GM18526 (cell line): ENCODE measurements around the gene RMND5A.

Experiments
- POLR2A ChIP-seq: IDR thresholded peaks from 3 replicates; pipeline ENCODE4 v1.6.1; 2011; ENCODE audit not compliant: insufficient read length; ENCODE audit errors: extremely low read depth

RMND5A gene

DNA sequence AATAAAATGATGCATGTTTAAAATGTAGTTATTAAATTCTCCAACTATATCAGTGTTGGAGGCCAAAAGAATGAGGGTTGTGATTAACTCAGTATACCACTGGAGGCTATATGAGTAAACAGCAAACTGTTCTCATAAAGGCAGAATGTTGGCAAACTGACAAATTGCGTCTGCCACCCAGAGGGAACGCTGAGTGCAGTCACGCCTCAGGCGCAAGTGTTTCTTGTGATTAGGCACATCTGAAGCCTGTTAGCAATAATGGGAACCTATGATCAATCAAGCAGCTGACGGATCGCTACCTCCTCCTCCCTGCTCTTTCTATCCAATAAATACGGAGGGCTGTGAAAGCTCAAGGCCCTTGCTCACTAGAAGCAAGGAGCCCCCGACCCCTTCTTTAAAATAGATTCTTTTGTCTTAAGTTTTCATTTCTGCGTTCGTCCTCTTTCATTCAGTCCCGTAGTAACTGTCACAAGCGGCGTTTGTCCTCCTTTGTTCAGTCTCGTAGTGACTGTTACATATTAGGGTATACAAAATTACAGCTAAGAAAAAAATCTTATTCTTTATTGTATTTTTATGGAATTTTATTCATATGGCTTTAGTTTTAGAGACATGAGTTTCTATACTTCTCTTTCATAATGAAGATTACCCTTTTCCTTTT, 16.3 kb upstream of the RMND5A start:
- no peak for TF ChIP-seq POLR2A

DNA sequence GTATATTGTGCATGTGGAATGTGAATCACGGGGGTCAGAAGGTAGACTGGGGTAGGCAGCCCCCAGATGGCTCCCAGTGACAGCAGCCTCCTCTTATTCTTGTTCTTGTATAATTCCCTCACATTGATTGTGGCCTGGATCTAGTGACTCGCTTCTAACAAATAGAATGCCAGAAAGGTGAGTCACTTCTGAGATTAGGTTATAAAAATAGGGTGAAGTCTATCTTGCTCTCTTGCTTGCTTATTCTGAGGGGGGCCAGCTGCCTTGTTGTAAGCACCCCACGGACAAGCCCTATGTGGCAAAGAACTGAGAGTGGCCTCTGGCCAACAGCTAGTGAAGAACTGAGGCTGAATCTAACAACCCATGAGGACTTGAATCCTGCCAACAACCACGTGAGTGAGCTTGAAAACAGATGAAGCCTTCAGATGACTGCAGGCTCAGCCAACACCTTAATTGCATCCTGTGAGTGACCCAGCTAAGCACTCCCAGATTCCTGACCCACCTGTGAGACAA, 15.6 kb upstream of the RMND5A start:
- TF ChIP-seq POLR2A, result no peak

DNA sequence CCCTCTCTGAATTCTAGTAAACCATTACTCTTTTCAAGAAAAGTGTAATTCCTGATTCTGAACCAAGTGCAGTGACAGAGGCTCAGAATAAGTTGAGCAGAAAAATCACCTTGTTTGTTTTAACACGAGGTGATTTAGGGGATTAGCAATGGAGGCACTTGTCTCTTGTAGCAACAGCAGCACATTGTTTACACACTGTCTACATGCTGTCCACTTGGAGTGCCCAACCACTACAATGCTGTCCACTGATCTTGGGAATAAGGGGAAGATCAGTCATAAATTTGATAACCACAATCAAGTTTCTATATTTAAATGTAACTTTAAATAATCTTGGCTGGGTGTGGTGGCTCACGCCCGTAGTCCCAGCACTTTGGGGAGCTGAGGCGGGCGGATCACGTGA, 13.9 kb upstream of the RMND5A start:
- TF ChIP-seq POLR2A, result no peak

GRCh38 chr2:86706935-86707334, 13.2 kb upstream of the RMND5A start:
- no peak for TF ChIP-seq POLR2A

- TF ChIP-seq POLR2A, result no peak
These were observed 24.1 kb downstream of the RMND5A start for GRCh38 chr2:86744152-86744551.

- no peak for TF ChIP-seq POLR2A
These were observed 26.8 kb downstream of the RMND5A start for GRCh38 chr2:86746939-86747338.

DNA sequence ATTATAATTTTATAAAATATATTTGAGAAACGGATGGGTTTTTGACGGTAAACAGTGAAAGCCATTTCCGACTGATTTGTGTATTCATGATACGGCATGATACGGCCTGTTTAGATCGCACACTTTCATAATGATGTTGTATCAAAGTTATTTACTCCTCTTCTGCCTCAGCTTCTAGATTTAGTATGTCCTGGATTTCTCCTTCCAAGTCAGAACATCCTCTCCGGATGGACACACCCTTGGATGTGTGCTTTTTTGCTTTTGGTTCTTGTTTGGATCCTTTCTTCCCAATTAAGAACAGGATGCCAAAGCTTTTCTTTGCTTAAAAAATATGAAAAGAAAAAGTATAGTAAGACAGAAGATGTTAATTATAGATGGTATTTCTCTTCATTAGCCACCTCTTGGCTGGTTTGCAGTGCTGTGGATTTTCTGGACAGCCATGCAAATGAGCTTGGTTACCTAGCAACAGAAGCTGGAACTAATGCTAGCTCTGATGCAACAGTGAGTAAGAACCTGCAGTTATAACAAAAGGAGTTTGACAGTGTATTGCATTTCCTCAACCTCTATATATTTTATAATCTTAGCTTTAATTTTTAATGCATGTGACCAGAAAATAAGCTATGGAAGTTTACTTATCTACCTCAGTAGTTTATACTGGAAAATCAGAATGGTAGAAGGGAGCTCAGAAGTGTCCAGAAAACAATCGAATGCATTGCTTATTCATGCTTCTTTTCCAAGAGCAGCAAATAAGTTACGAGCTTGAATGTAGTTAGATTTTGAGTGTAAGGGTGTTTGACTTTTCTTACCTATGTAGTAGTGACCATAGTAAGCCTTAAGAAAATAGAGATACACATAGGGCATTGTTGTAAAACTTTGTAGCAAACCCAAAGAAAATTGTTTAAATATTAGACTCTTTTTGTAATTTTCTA, 27.9 kb downstream of the RMND5A start:
- no peak for TF ChIP-seq POLR2A

DNA sequence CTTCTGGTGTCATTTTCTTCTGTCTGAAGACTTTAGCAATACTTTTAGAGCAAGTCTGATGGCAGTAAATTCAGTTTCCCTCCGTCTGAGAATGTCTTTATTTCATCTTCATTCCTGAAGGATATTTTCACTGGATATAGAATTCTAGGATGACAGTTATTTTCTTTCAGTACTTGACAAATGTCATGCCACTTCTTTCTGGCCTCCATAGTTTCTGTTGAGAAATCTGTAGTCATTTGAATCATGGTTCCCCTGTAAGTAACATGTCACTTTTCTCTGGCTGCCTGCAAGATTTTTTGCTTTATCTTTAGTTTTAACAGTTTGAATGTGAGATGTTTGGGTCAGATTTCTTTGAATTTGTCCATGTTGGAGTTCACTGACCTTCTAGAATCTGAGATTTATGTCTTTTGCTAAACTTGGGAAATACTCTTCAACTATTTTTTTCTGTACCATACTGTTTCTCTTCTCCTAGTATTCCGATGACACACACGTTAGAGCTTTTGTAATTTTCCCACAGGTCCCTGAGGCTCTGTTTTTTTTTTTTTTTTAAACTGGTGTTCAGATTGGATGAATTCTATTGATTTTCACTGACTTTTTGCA, 30.2 kb downstream of the RMND5A start:
- TF ChIP-seq POLR2A, result no peak

GRCh38 chr2:86751778-86752177, 31.7 kb downstream of the RMND5A start:
- TF ChIP-seq POLR2A, result no peak

GRCh38 chr2:86752934-86753333, 32.8 kb downstream of the RMND5A start:
- TF ChIP-seq POLR2A, result no peak

DNA sequence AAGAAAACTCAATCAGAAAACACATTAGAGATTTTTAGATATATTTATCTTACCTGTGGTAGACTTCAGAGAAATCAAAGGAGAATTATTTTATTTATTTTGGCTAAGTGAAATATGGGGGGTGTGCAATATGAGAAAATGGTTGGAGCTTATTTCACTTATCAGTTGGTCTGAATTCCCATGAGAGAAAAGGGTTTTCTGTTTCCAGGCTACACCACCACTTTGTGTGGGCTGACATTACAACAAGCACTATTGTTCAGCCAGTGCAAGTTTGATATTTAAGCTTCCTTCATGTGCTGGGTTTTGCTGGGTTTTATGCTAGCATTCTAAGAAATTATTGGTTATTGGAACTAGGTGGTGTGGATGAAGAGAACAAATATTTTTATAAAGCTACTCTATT, 33.5 kb downstream of the RMND5A start:
- TF ChIP-seq POLR2A, result no peak

DNA sequence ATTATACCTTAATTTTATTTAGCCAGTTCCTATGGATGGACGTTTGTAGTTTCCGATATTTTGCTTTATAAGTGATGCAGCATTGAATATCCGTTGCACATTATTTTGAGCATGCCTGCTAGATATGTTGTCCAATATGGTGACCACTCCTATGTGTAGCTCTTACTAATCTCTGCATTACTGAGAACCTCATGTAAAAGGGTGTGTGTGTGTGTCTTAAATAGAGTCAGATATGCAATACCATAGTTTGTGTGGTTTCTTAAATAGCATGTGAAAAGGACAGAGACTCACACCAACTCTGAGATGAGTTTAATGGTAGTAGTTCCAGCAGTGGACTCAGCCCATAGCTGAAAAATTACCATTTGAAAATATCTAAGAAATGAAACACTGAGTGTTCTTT, 38.3 kb downstream of the RMND5A start:
- no peak for TF ChIP-seq POLR2A

- no peak for TF ChIP-seq POLR2A
These were observed 40.3 kb downstream of the RMND5A start for GRCh38 chr2:86760371-86760770.

- TF ChIP-seq POLR2A, result no peak
These were observed 44.7 kb downstream of the RMND5A start for GRCh38 chr2:86764661-86765309.

GRCh38 chr2:86765310-86765695, 45.2 kb downstream of the RMND5A start:
- TF ChIP-seq POLR2A, result no peak

DNA sequence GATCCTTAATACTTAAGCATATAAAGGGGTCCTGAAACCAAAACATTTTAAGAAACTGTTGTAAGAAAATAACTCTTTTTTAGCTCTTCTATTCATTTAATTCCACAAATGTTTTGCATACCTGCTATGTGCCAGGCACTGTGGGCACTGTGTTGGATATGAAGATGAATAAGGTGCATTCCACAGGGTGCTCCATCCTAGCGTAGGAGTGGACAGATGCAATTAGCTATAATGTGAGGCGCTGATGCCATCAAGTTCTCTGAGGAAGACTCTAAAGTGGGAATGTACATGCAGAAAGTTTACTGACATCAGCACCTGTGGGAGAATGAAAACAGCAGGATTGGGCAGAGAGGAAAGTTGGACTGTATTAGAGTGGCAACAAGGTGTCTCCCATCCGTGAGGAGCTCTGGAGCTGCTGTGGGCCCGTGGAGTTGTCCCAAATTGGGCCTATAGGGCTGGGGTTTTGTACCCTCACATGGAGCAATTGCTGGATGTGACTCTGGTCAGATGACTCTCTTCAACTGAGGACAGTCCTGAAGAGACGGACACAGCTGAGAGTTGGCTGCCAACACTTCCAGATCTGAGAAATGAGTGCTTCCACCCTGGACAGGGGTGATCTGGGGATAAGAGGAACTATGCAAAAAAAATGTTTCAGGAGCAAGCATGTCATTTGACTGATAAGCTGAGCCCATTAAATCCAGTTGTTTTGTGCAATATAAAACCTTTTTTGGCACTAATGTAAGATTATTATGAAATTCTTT, 48.3 kb downstream of the RMND5A start:
- no peak for TF ChIP-seq POLR2A
